ENCODE results near the gene SIPA1L3.

The SIPA1L3 gene

GRCh38 chr19:37979547-37980082 is 72.6 kb downstream of the SIPA1L3 start:
- H3K4me1 ChIP-seq (ENCODE audit: control insufficient read depth in 1 of 2, insufficient read depth in 1 of 2, low read depth in 1 of 2, low read length in 1 of 2) = no peaks in the 10 kb centered on the region
- H3K9me3 ChIP-seq = no peaks in the 10 kb centered on the region
- no peak overlapping the region for H3K4me3 ChIP-seq (ENCODE audit: low read depth in 1 of 2, low read length in 1 of 2)
- TF ChIP-seq CTCF (IDR thresholded peaks at IDR 0.05) = no peak
- no peak overlapping the region for H3K27ac ChIP-seq
- H3K36me3 ChIP-seq = no peaks in the 10 kb centered on the region
- no peaks in the 10 kb centered on the region for H3K27me3 ChIP-seq

GRCh38 chr19:37980419-37981170 is 73.6 kb downstream of the SIPA1L3 start:
- Histone ChIP-seq H3K27ac (no peak overlapping the region), H3K36me3 (no peaks in the 10 kb centered on the region), H3K4me1 (ENCODE audit: control insufficient read depth in 1 of 2, insufficient read depth in 1 of 2, low read depth in 1 of 2, low read length in 1 of 2) (no peaks in the 10 kb centered on the region)

GRCh38 chr19:37981785-37982475 is 74.9 kb downstream of the SIPA1L3 start:
- Histone ChIP-seq H3K4me3 (ENCODE audit: low read depth in 1 of 2, low read length in 1 of 2) (no peak overlapping the region), H3K27ac (no peak overlapping the region), H3K4me1 (ENCODE audit: control insufficient read depth in 1 of 2, insufficient read depth in 1 of 2, low read depth in 1 of 2, low read length in 1 of 2) (no peaks in the 10 kb centered on the region), H3K9me3 (no peaks in the 10 kb centered on the region), H3K36me3 (no peaks in the 10 kb centered on the region), H3K27me3 (no peaks in the 10 kb centered on the region)
- TF ChIP-seq CTCF (IDR thresholded peaks at IDR 0.05) = no peak

More at GRCh38 chr19:37980419-37981170, 73.6 kb downstream of the SIPA1L3 start:
- no peak for TF ChIP-seq CTCF (IDR thresholded peaks at IDR 0.05)
- H3K4me3 ChIP-seq (ENCODE audit: low read depth in 1 of 2, low read length in 1 of 2) = no peak overlapping the region
- H3K27me3 ChIP-seq = no peaks in the 10 kb centered on the region
- no peaks in the 10 kb centered on the region for H3K9me3 ChIP-seq

- no peaks in the 10 kb centered on the region for H3K27me3 ChIP-seq
- no peaks in the 10 kb centered on the region for H3K9me3 ChIP-seq
- H3K27ac ChIP-seq = no peak overlapping the region
- H3K4me1 ChIP-seq (ENCODE audit: control insufficient read depth in 1 of 2, insufficient read depth in 1 of 2, low read depth in 1 of 2, low read length in 1 of 2) = no peaks in the 10 kb centered on the region
- no peak for TF ChIP-seq CTCF (IDR thresholded peaks at IDR 0.05)
- no peak overlapping the region for H3K4me3 ChIP-seq (ENCODE audit: low read depth in 1 of 2, low read length in 1 of 2)
- H3K36me3 ChIP-seq = no peaks in the 10 kb centered on the region
These were observed 75.6 kb downstream of the SIPA1L3 start for GRCh38 chr19:37982655-37983054.

GRCh38 chr19:37983153-37983552 is 76.1 kb downstream of the SIPA1L3 start:
- no peak for TF ChIP-seq CTCF (IDR thresholded peaks at IDR 0.05)
- H3K27ac ChIP-seq = no peak overlapping the region
- no peaks in the 10 kb centered on the region for H3K27me3 ChIP-seq
- H3K9me3 ChIP-seq = no peaks in the 10 kb centered on the region
- no peak overlapping the region for H3K4me3 ChIP-seq (ENCODE audit: low read depth in 1 of 2, low read length in 1 of 2)
- no peaks in the 10 kb centered on the region for H3K36me3 ChIP-seq
- H3K4me1 ChIP-seq (ENCODE audit: control insufficient read depth in 1 of 2, insufficient read depth in 1 of 2, low read depth in 1 of 2, low read length in 1 of 2) = no peaks in the 10 kb centered on the region
